Gastroesophageal sphincter (tissue), 4 donors: Measurements from ENCODE around the gene CNEP1R1. TPM values are rescaled to one million over a fixed set of nuclear protein-coding genes. Genes with fewer than 3 reads are reported as not detected.

Source experiments
- ATAC-seq: fragments of 150-250 bp; one replicate; pipeline ENCODE4 v1.9.1; 2016; ENCODE audit warnings: mild to moderate bottlenecking, moderate library complexity
- H3K27ac ChIP-seq, 4 donors: fragments of 200-600 bp; sonication (generic) in 3 of 4; 1 replicate in 3 of 4; 2 replicates in 1 of 4; pipeline ENCODE4 v1.5.1; 2016 to 2019
- H3K27me3 ChIP-seq: fragments of 200-600 bp; sonication (generic); one replicate; pipeline ENCODE4 v1.5.1; 2019
- H3K36me3 ChIP-seq, 2 donors: fragments of 200-600 bp; sonication (generic); one replicate each; pipeline ENCODE4 v1.5.1; 2019; ENCODE audit warnings: control low read depth in 1 of 2
- H3K4me1 ChIP-seq, 3 donors: fragments of 200-600 bp; sonication (generic); 1 replicate in 2 of 3; 2 replicates in 1 of 3; pipeline ENCODE4 v1.5.1; 2016 to 2019; ENCODE audit warnings: control low read depth in 2 of 3
- H3K4me3 ChIP-seq, 2 donors: fragments of 200-600 bp; sonication (generic); one replicate each; pipeline ENCODE4 v1.5.1; 2019; ENCODE audit warnings: mild to moderate bottlenecking in 1 of 2, moderate library complexity in 1 of 2
- H3K9me3 ChIP-seq, 3 donors: fragments of 200-600 bp; sonication (generic); one replicate each; pipeline ENCODE4 v1.5.1; 2017 to 2019; ENCODE audit warnings: control low read depth in 2 of 3
- EP300 ChIP-seq: sonication (generic); formaldehyde crosslinking; IDR thresholded peaks from one replicate; pipeline ENCODE4 v1.6.1; 2017; ENCODE audit warnings: antibody characterized with exemption, mild to moderate bottlenecking
- POLR2A ChIP-seq, 2 donors: fragments of 450-650 bp; IDR thresholded peaks; one replicate each; pipeline ENCODE4 v1.6.1; 2017; ENCODE audit warnings: antibody characterized with exemption in 2 of 2, mild to moderate bottlenecking in 2 of 2, moderate library complexity in 1 of 2
- POLR2AphosphoS5 ChIP-seq: sonication (generic); formaldehyde crosslinking; IDR thresholded peaks from one replicate; pipeline ENCODE4 v1.6.1; 2017; ENCODE audit warnings: antibody characterized with exemption
- WGBS, 2 donors: methylation state at CpG; one replicate each; pipeline ENCODE4 v1.1.5; 2018; ENCODE audit warnings: low coverage in 1 of 2; 5-methylcytosine and 5-hydroxymethylcytosine counted together
- total RNA-seq, 4 donors: library from RNA; depleted of rRNA; stranded (reverse); fragments of >200 nt; gene quantifications; one replicate each; pipeline ENCODE4 v1.1.0, GENCODE V29; 2016
- TF ChIP-seq, protein P1 (sequence below), 4 experiments: fragments of 200-600 bp in 2 of 4; fragments of 450-650 bp in 2 of 4; sonication (generic) in 1 of 4; IDR thresholded peaks; one replicate each; pipeline ENCODE4 v1.5.1; 2017 to 2019; ENCODE audit warnings: antibody characterized with exemption in 4 of 4, mild to moderate bottlenecking in 2 of 4, moderate library complexity in 2 of 4

CNEP1R1 gene
- total RNA-seq, 4 donors from 2014 or later = 11.6 to 21.8 (median 15.5) TPM

DNA sequence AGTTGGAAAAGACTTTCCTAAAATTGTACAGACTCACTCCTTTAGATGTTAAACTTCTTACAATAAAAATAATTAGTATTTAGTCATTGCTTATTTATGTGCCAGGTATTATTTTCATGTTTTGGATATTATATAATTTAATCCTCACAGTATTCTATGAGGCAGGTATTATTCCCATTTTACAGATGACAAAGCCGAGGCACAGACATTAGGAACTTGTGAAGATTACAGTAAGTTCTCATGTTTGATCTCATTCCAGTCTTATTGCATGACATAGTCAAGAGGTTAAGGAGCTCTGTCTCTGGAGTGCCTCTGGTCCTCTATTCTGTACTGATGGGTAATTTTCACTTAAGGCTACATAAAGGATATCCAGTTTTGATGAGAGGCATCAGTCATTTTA, 44.0 kb downstream of the CNEP1R1 start:
- Histone ChIP-seq H3K4me3 (no peak overlapping the region), H3K27ac (peak overlapping the region in 1 of 4 donors; percentile 53), H3K4me1 (peaks cover 6 to 34% (median 7%) of the 10 kb centered on the region in 3 donors), H3K27me3 (no peaks in the 10 kb centered on the region), H3K9me3 (no peaks in the 10 kb centered on the region), H3K36me3 (peaks cover 0 to 28% of the 10 kb centered on the region in 2 donors)
- TF ChIP-seq EP300 (no peak), POLR2AphosphoS5 (no peak), POLR2A (IDR thresholded peaks at IDR 0.05) (no peak)
- TF ChIP-seq, protein P1, sequence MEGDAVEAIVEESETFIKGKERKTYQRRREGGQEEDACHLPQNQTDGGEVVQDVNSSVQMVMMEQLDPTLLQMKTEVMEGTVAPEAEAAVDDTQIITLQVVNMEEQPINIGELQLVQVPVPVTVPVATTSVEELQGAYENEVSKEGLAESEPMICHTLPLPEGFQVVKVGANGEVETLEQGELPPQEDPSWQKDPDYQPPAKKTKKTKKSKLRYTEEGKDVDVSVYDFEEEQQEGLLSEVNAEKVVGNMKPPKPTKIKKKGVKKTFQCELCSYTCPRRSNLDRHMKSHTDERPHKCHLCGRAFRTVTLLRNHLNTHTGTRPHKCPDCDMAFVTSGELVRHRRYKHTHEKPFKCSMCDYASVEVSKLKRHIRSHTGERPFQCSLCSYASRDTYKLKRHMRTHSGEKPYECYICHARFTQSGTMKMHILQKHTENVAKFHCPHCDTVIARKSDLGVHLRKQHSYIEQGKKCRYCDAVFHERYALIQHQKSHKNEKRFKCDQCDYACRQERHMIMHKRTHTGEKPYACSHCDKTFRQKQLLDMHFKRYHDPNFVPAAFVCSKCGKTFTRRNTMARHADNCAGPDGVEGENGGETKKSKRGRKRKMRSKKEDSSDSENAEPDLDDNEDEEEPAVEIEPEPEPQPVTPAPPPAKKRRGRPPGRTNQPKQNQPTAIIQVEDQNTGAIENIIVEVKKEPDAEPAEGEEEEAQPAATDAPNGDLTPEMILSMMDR (IDR thresholded peaks at IDR 0.05) = no peak
- ATAC-seq = no peak
- WGBS, 2 donors = 67% methylated on average over 1 of the region's 1 CpG; no CpG with 5 or more reads in 1 of the 2 donors

DNA sequence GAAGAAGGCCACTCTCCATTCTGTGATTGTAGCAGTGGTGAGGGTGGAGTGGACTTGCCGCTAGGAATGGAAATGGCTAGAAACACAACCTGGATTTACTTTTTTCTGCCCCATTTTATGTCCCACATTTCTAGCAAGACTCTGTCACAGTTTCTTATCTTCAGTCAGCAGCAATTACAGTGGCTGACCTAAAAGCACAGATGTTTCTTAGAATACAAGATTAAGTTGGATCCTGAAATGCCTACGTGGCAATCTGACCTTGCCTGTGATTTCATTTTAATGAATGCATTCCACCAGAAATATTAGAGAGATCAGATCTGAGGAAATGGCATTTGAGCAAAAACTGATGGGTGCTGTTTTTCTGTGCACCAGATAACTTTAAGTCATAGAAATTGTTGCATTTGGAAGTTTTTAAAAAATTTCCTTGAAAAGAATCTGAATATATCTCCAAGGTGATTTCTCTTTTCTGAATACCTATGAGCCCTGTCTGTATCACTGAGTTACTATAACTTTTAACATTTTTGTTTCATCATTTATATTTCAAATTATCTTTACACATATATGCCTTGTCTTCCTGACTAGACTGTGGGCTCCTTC, 46.1 kb downstream of the CNEP1R1 start:
- no peak overlapping the region for H3K27ac ChIP-seq
- peaks cover 6 to 34% (median 7%) of the 10 kb centered on the region in 3 donors for H3K4me1 ChIP-seq
- H3K9me3 ChIP-seq = no peaks in the 10 kb centered on the region
- H3K36me3 ChIP-seq = peaks cover 0 to 45% of the 10 kb centered on the region in 2 donors
- H3K4me3 ChIP-seq = no peak overlapping the region
- TF ChIP-seq POLR2AphosphoS5 = no peak
- no peak for TF ChIP-seq POLR2A (IDR thresholded peaks at IDR 0.05)
- TF ChIP-seq EP300 = no peak
- TF ChIP-seq, protein P1 (IDR thresholded peaks at IDR 0.05) = no peak
- no peaks in the 10 kb centered on the region for H3K27me3 ChIP-seq
- ATAC-seq = no peak
- 67 to 80% methylated on average over 1 to 2 of the region's 2 CpGs for WGBS, 2 donors

DNA sequence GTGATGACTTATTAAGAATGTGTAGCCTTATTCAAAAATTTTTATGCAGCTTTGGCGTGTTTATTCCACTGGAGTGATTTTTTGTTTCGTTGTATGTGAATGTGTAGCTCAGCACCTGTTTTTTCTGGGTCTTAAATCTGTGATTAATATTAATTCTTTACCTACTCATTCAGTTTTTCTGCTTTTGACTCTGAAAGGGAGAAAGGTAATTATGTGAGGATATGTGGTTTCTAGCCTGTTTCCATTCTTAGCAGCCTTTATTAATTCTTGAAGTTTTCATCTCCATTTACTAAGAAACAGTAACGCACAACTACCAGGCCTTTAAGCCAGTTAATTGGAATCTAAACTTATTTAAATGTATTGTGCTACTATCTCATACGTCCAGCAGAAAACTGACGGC, 47.7 kb downstream of the CNEP1R1 start:
- H3K4me3 ChIP-seq = no peak overlapping the region
- no peak overlapping the region for H3K27ac ChIP-seq
- no peaks in the 10 kb centered on the region for H3K27me3 ChIP-seq
- H3K9me3 ChIP-seq = no peaks in the 10 kb centered on the region
- 87 to 90% methylated on average over 5 of the region's 5 CpGs for WGBS, 2 donors
- H3K36me3 ChIP-seq = peaks cover 0 to 60% of the 10 kb centered on the region in 2 donors
- TF ChIP-seq, protein P1 (IDR thresholded peaks at IDR 0.05) = no peak
- ATAC-seq = no peak
- peaks cover 0 to 20% (median 6%) of the 10 kb centered on the region in 3 donors for H3K4me1 ChIP-seq

DNA sequence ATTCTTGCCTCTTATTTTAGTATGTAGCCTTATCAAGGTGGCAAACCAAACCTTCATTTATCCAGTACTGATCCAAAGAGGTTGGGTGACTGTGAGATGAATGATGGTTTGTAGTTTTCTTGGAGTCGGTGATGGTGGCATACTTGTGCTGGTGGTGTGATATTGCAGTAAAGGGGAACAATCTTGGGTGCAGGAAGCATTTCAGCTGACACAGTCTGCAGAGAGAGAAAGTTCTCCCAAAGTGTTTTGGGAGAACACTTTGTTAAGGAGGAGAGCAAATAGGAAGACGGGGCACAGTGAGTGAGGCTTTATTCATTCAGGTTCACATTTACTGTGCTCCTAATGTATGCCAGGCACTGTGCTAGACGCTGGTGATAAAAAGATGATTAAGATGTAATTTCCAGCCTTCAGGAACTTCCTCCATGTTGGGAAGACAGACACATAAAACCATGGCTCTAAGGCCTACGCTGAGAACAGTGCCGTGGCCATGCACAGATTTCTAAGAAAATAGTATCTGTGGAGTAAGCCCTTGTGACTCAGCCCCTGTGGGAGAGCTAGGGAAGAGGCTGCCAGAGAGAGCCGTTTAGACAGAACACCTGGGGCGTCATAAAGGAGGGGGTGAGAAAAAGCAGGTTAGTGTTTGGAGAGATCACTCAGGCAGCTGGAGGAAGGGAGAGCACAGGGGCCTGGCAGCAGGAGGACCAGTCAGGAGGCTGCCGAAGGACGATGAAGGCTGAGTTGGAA, 54.5 kb downstream of the CNEP1R1 start:
- ATAC-seq = no peak
- H3K27me3 ChIP-seq = no peaks in the 10 kb centered on the region
- no peak overlapping the region for H3K27ac ChIP-seq
- peaks cover 0 to 89% of the 10 kb centered on the region in 2 donors for H3K36me3 ChIP-seq
- TF ChIP-seq EP300 = no peak
- TF ChIP-seq, protein P1 (IDR thresholded peaks at IDR 0.05) = no peak
- TF ChIP-seq POLR2A (IDR thresholded peaks at IDR 0.05) = no peak
- no peak for TF ChIP-seq POLR2AphosphoS5
- no peaks in the 10 kb centered on the region for H3K4me1 ChIP-seq
- H3K4me3 ChIP-seq = no peak overlapping the region
- WGBS, 2 donors = 73% methylated on average over 5 to 9 of the region's 9 CpGs
- H3K9me3 ChIP-seq = no peaks in the 10 kb centered on the region
